GM11168 (cell line): ENCODE results near the gene SLC38A3.

ENCODE experiments used
- in situ Hi-C: fragments of 300-500 bp; cut with MboI; formaldehyde crosslinking; loops from one replicate; pipeline ENCODE4 v1.12.0; 2022; ENCODE audit warnings: low sequenced_read_pairs; ENCODE audit not compliant: unreplicated experiment

SLC38A3 gene

DNA sequence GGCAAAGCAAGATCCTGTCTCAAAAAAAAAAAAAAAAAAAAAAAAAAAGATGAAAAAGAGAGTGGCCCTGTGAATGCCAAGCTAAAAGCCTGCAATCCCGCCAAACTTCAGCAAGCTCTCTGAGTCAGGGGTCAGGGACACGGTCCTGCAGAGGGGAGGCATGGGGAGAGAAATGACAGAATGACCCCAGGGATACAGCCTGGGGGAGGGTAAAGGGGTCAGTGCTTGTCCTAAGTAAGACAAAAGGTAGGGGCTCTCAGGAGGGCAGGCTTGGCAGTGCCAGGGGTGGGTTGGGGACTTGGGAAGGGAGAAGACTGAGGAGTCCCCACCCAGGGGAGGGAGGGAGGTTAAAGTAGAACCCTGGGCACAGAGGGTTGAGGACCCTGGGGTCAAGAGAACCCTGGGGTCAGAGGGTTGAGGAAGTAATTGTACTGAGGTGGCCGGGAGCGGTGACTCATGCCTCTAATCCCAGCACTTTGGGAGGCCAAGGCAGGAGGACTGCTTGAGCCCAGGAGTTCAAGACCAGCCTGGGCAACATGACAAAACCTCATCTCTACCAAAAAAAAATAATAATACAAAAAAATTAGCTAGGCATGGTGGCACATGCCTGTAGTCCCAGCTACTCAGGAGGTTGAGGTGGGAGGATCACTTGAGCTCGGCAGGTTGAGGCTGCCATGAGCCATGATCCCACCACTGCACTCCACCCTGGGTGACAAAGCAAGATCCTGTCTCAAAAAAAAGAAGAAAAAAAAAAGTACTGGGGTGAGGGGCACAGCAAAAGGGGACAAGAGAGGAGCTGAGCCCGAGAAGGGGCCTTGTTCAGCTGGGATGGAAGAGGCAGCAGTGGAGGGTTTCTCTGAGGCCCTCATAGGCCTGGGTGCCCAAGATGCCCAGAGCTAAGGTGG lies 58.7 kb downstream of the SLC38A3 start:
- in situ Hi-C loops: no loop called here

DNA sequence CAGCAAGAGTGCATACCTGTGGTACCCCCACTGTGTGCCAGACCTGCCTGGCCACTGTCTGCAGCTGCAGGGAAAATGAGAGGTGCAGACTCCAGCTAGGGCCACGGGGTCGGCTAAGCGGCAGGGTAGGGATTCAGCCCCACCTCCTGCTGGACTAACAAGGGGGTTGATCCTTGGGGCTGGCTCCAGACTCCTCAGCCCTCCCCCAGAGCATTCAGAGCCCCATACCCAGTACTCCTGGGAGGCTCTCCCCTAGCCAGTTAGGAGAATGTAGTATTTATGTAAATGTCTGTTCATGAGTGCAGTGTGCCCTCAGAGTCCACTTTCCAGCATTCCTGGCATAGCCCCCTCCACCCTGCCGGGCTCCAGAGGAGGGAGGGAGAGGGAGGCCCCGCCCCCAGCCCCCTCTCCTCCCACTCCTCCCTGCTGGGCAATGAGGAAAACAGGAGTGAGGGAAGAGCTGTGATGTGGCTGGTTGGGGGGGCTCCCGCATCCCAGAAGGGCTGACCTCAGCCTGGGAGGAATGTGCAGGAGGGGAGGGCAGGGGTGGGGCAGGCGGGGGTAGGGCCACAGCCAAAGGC lies 59.4 kb downstream of the SLC38A3 start:
- in situ Hi-C loops: no loop called here

DNA sequence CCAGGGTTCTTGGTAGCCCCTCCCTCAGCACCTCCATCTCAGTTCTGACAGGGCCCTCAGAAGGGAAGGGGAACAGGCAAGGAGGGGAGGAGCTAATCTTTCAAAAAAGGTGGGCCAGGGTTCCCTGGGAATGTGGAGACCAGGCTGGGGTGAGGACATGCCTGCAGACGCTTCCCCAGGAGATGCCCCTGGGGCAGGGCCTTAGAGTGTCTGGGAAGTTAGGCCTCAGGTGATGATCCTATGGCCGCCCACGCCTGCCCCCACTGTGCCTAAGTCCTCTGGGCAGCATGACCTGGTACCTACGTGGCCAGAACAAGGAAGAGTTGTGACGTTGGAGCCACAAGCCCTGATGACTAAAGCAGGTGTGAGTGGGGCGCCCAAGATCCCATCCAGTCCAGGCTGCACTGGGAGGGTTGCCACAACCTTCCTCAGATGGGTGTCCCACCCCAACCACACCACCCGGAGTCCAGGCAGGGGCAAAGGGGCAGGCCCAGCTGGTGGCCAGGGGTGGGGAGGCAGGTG lies 60.0 kb downstream of the SLC38A3 start:
- in situ Hi-C loops: no loop called here

DNA sequence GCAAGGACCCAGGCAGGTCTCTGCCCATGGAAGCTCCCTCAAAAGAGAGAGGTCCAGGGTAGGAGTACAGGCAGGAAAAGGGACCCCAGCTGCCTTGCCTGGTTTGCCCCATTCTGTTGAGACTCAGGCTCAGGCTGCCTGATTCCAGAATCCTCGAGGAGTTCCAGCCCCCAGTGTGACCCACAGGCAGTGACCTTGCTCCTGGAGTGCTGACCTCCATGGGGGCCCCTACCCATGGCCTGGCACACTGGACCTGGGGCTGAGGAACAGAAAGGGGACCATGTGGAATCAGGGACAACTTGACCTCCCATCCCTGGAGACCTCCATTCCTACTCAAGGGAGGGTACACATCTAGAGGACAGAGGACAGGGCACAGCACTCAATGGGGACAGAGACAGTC lies 60.5 kb downstream of the SLC38A3 start:
- in situ Hi-C loops: no loop called here

DNA sequence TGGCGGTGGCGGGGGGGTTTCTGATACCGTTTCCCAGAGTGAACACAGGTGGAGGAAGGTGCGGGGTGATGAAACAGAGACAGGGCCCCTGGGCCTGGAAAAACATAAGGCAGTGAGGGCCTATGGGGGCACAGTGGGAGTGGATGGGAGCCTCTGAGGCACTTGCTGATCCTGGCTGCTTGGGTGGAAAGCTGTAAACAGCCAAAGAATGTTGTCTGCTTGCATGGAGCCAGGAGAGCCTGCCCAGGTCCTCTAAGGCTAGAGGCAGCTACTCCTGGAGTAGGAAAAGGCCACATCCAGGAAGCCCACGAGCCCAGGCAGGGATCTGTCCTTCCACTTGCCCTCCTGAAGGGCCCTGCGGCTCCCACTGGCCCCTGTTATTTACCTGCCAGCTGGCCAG lies 60.9 kb downstream of the SLC38A3 start:
- in situ Hi-C loops: no loop called here

DNA sequence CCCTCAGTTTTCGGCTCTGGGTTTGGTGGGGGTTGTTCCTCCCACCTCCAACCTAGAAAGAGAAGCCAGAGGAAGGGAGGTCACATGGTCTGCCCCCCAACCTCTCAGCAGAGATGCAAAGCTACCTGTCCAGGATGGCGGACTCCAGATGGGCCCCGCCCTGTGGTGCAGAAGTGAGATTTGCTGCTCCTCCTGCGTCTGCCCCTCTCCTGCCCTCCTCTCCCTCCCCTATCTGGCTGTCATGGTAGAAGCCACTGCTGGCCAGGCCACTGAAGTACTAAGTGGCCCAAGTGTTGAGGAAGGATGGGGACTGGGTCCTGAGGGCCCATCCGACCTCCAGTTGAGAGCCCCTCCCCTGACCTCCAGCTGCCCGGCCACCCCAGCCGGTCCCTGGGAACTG lies 61.8 kb downstream of the SLC38A3 start:
- in situ Hi-C loops: no loop called here

DNA sequence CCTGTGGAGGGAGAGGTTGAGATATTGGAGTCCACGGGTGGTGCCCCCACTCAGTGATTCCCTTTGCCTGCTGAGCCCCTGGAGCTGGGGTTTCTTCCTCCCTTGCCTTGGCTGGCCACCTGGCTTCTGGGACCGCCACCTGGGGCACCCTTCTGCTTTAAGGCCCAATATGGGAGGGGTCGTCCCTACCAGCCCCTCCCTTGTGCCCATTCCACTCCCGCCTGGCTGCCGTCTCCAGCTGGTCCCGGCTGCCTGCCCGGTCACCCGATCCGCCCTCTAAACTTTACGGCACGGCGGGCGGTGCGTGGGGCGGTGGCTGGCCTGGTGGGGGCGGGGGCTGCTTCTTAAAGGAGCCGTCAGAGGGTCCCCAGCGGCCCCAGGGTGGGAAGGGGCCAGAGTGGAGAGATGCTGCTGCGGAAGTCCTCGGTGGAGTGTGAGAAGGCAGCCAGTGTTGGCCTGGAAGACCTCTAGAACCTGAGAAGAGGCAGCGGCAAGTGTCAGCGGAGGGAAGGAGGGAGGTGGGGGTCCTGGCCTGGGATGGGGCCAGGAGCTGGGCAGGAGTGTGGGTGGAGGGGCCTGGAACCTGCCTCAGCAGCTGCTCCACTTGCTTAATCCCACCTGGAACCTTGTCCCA lies 62.3 kb downstream of the SLC38A3 start:
- in situ Hi-C loops: no loop called here

DNA sequence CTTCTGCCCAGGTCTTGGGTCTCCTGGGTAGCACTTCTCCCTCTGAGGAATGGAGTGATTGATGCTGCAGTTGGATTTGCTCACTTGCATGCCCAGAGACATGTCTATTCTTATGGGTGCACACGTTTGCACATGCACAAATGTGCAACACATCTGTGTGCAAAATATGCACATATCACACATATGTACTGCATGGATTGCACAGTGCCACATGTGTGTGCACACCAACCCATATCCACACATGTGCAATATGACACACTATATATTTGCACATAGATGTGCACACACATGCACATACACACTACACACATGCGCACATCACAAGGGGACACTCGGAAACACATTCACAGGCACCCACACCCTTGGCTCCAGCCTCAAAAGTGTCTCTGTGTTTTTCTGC lies 63.2 kb downstream of the SLC38A3 start:
- in situ Hi-C loops: no loop called here

DNA sequence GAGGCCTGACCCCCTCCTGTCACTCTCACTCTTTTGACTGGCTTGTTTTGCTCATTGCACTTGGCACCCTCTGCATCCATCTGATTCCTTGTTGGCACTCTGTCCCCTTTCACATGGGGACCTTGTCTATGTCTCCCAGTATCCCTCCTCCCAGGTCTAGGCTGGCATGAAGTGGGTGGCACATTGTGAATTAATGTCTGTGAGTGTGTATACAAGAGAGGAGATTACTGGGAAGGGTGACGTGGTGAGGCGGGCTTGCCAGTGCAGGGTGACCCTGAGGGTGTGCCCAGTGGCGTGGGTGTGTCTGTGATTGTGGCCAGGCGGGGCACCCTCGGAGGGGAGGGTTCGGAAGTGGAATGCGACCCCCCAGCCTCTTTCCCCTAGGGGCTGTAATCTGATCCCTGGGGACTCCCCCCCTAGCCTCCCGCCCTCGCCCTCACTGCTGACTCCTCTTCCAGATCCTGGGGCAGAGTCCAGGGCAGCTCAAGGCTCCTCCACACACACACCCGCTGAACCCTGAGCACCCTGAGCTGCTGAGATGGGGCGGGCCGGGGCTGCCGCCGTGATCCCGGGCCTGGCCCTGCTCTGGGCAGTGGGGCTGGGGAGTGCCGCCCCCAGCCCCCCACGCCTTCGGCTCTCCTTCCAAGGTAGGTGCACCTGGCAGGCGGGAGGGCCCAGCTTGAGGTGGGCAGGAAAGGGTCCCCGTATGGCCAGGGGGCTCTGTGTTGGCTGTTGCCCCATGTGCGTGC lies 63.8 kb downstream of the SLC38A3 start, which contains the start of gene SEMA3B:
Gene SEMA3B (plus strand): TSS at position 445 of the 749 bp plus-strand sequence. CDS start 94 bp downstream, at position 539.
- in situ Hi-C loops: no loop called here

DNA sequence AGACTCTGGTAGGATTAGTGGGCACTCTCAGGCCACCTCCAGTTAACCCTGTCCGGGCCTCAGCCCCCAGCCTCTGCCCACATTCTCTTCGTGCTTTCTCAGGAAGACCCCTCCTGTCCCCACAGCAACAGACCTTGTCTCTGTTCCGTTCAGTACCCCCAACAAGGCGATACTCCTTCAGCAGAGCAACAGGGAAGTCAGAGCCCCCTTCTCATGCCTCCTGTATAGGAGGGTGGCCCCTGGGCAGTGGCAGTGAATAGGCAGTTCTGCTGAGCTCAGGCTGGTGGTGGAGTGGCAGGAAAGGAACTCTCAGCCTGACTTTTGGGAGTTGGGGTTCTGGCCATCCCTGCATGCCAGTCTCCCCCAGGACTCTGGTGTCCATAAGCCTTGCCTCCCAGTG lies 64.4 kb downstream of the SLC38A3 start:
- in situ Hi-C loops: no loop called here

DNA sequence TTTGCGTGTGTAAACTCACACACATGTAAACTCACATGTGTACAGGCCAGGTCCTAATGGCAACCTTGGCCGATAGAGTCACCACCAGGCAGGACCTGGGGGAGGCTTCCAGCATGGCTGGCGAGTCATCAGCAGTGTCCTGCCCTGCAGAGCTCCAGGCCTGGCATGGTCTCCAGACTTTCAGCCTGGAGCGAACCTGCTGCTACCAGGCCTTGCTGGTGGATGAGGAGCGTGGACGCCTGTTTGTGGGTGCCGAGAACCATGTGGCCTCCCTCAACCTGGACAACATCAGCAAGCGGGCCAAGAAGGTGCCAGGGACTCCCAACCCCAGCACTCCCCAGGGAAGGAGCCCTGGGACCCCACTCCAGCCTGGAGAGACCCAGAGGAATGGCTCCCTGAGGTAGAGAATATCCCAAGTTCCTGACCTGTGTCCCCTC lies 64.9 kb downstream of the SLC38A3 start:
- in situ Hi-C loops: no loop called here

DNA sequence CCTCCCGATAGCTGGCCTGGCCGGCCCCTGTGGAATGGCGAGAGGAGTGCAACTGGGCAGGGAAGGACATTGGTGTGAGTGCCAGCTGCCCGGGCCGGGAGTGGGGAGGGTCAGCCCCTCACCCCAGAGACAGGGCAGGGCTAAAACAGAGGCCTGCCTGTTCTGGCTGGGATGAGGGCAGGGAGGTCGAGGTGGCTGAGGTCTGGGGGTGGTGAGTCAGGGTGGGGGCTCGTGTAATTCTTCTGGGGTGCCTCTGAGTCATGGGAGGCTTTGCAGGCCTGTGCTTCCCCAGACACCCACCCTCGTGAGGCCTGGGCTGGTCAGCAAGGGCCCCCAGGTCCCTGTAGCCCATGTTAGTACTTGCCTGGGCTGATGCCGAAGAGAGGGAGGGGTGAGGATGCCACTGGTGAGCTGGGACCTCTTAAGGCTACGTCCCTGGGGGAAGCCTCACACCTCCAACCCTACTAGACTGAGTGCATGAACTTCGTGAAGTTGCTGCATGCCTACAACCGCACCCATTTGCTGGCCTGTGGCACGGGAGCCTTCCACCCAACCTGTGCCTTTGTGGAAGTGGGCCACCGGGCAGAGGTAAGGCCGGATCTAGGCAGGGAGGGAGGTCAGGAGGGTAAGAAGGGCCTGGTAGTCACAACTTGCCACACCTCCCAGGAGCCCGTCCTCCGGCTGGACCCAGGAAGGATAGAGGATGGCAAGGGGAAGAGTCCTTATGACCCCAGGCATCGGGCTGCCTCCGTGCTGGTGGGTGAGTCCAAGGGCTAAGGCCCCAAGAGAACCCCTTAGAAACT lies 65.6 kb downstream of the SLC38A3 start:
- in situ Hi-C loops: no loop called here
